T-helper 9 cell (primary cell): Measurements from ENCODE around the gene TOP3A.

Source experiments
- DNase-seq: peaks from one replicate; pipeline ENCODE4 v3.0.0-alpha.2; 2020

TOP3A gene

GRCh38 chr17:18253187-18253884 lies 61.5 kb downstream of the TOP3A start:
- DNase-seq = no peak

- no peak for DNase-seq
Observed at GRCh38 chr17:18252160-18252559, 62.6 kb downstream of the TOP3A start.

- DNase-seq = no peak
Observed at GRCh38 chr17:18251204-18251603, 63.6 kb downstream of the TOP3A start.

- DNase-seq = no peak
Observed at GRCh38 chr17:18250708-18251107, 64.1 kb downstream of the TOP3A start.

- DNase-seq = no peak
Observed at GRCh38 chr17:18250259-18250658, 64.5 kb downstream of the TOP3A start.

GRCh38 chr17:18248811-18249210 lies 66.0 kb downstream of the TOP3A start:
- no peak for DNase-seq

GRCh38 chr17:18248300-18248731 lies 66.5 kb downstream of the TOP3A start:
- peak; percentile 50 for DNase-seq

- DNase-seq = no peak
Observed at GRCh38 chr17:18247613-18248001, 67.2 kb downstream of the TOP3A start.

- no peak for DNase-seq
Observed at GRCh38 chr17:18246880-18247612, 67.7 kb downstream of the TOP3A start.

- DNase-seq = no peak
Observed at GRCh38 chr17:18246109-18246725, 68.6 kb downstream of the TOP3A start.

- no peak for DNase-seq
Observed at GRCh38 chr17:18245038-18245776, 69.6 kb downstream of the TOP3A start.

GRCh38 chr17:18241229-18241871 lies 73.4 kb downstream of the TOP3A start:
- DNase-seq = no peak

GRCh38 chr17:18240449-18240848 lies 74.3 kb downstream of the TOP3A start:
- DNase-seq = no peak

GRCh38 chr17:18238299-18238698 lies 76.5 kb downstream of the TOP3A start:
- DNase-seq = no peak

GRCh38 chr17:18237461-18237860 lies 77.3 kb downstream of the TOP3A start:
- no peak for DNase-seq

GRCh38 chr17:18236494-18236893 lies 78.3 kb downstream of the TOP3A start:
- DNase-seq = no peak

GRCh38 chr17:18235743-18236256 lies 79.0 kb downstream of the TOP3A start:
- DNase-seq = no peak

- DNase-seq = no peak
Observed at GRCh38 chr17:18234853-18235380, 79.9 kb downstream of the TOP3A start.

GRCh38 chr17:18233803-18234518 lies 80.8 kb downstream of the TOP3A start:
- DNase-seq = no peak

GRCh38 chr17:18231164-18231563 lies 83.6 kb downstream of the TOP3A start:
- DNase-seq = no peak
